K562 (cell line): Measurements from ENCODE around the gene MDM4. TPM values are rescaled to one million over a fixed set of nuclear protein-coding genes. Genes with fewer than 3 reads are reported as not detected.

Experiments
- ATAC-seq: fragments of 200-7000 bp; cut with Tn5 transposase; 3 replicates; pipeline ENCODE4 v1.9.1; 2020; ENCODE audit warnings: moderate library complexity
- BruUV-seq: library from RNA; stranded (reverse); fragments of 400-500 nt; replicated peaks from 2 replicates; lab custom pipeline; 2021; lab: Mats Ljungman, UMichigan
- CTCF ChIA-PET: fragments of 300-600 bp; formaldehyde crosslinking; extraction: SDS; loops from one replicate; lab custom pipeline; 2021; ENCODE audit warnings: low intra/inter-chr PET ratio; lab: Yijun Ruan, JAX
- POLR2A ChIA-PET: fragments of 300-600, 350-650 bp; sonication (Branson Sonifier 250); formaldehyde crosslinking; extraction: SDS; loops from one replicate; lab custom pipeline; 2021; ENCODE audit warnings: antibody characterized with exemption, inconsistent platforms; lab: Yijun Ruan, JAX
- DNase-seq, 4 experiments: peaks; one replicate each; pipeline versions ENCODE4 v3.0.0 to v3.0.0-alpha.2; 2011 to 2018; ENCODE audit warnings: low spot score in 3 of 4, mixed read lengths in 3 of 4; ENCODE audit errors: extremely low read depth in 1 of 4
- FAIRE-seq: peaks from 2 replicates; lab custom pipeline; 2011; peaks lifted over from hg19 to GRCh38; lab: Jason Lieb, UNC
- H2AFZ ChIP-seq: 2 replicates; pipeline ENCODE4 v1.6.0; 2011; ENCODE audit warnings: low read depth, low read length, control low read depth, inconsistent platforms
- H3K27ac ChIP-seq: fragments of 200-600 bp; 3 replicates; pipeline ENCODE4 v1.8.0; 2011; ENCODE audit warnings: low read depth, mild to moderate bottlenecking, control low read depth, inconsistent platforms, low read length, moderate library complexity, mixed read lengths; ENCODE audit errors: extremely low read depth
- H3K27me3 ChIP-seq, 2 experiments: fragments of 300-600 bp in 1 of 2; 2 replicates in 1 of 2; 3 replicates in 1 of 2; pipeline versions ENCODE4 v1.6.0 to v1.8.0; 2011; ENCODE audit warnings: inconsistent platforms in 2 of 2, low read length in 2 of 2, mild to moderate bottlenecking in 1 of 2, mixed read lengths in 1 of 2, moderate library complexity in 1 of 2; ENCODE audit not compliant: control insufficient read depth in 2 of 2, insufficient read depth in 2 of 2
- H3K36me3 ChIP-seq: fragments of 300-600 bp; 3 replicates; pipeline ENCODE4 v1.8.0; 2011; ENCODE audit warnings: mild to moderate bottlenecking, low read length, inconsistent platforms; ENCODE audit not compliant: control insufficient read depth, insufficient read depth
- H3K4me1 ChIP-seq, 2 experiments: fragments of 200-600 bp in 1 of 2; replicated peaks in 1 of 2; 2 replicates in 1 of 2; 3 replicates in 1 of 2; pipeline versions ENCODE4 v1.5.1 to v1.8.0; 2011; ENCODE audit warnings: inconsistent platforms in 2 of 2, low read length in 2 of 2, mild to moderate bottlenecking in 1 of 2, mixed read lengths in 1 of 2, moderate library complexity in 1 of 2; ENCODE audit not compliant: control insufficient read depth in 2 of 2, insufficient read depth in 2 of 2
- H3K4me2 ChIP-seq: 2 replicates; pipeline ENCODE4 v1.6.1; 2011; ENCODE audit warnings: low read length, control low read depth, inconsistent platforms, mixed read lengths; ENCODE audit not compliant: insufficient read depth
- H3K4me3 ChIP-seq: fragments of 200-600 bp; sonication (generic), shearing (Covaris generic); 2 replicates; pipeline ENCODE4 v1.5.1; 2016; ENCODE audit warnings: control low read depth, inconsistent platforms
- H3K79me2 ChIP-seq: fragments of 200-600 bp; 3 replicates; pipeline ENCODE4 v1.8.0; 2011; ENCODE audit warnings: low read length, inconsistent platforms; ENCODE audit not compliant: control insufficient read depth, insufficient read depth
- H3K9ac ChIP-seq, 2 experiments: 2 replicates each; pipeline versions ENCODE4 v1.6.0 to v1.6.1; 2011; ENCODE audit warnings: low read depth in 2 of 2, low read length in 2 of 2, control low read depth in 1 of 2, inconsistent platforms in 1 of 2, mild to moderate bottlenecking in 1 of 2, mixed read lengths in 1 of 2; ENCODE audit not compliant: insufficient read depth in 1 of 2
- H3K9me1 ChIP-seq: one replicate; pipeline ENCODE4 v1.6.0; 2011; ENCODE audit warnings: inconsistent platforms, mild to moderate bottlenecking, low read length, moderate library complexity; ENCODE audit not compliant: control insufficient read depth, insufficient read depth
- H3K9me3 ChIP-seq: replicated peaks from 2 replicates; pipeline ENCODE4 v1.5.1; 2011; ENCODE audit warnings: low read depth, low read length, inconsistent platforms; ENCODE audit not compliant: control insufficient read depth, insufficient read depth
- H4K20me1 ChIP-seq: replicated peaks from 2 replicates; pipeline ENCODE4 v1.6.1; 2011; ENCODE audit warnings: low read length, inconsistent platforms, mixed read lengths; ENCODE audit not compliant: control insufficient read depth, insufficient read depth
- ARID2 ChIP-seq: fragments of 450-650 bp; IDR thresholded peaks from 2 replicates; pipeline ENCODE4 v1.6.1; 2017; ENCODE audit warnings: antibody characterized with exemption, mild to moderate bottlenecking
- GTF2F1 ChIP-seq: IDR thresholded peaks from 2 replicates; pipeline ENCODE4 v1.6.1; 2011; ENCODE audit warnings: low read depth, low read length, improper control_type of control experiment
- SNRNP70 ChIP-seq: fragments of 200-400 bp; formaldehyde crosslinking; optimal IDR thresholded peaks from 2 replicates; pipeline ENCODE3; 2017; ENCODE audit warnings: low read depth, low read length
- TAF7 ChIP-seq: fragments of 450-650 bp; IDR thresholded peaks from 2 replicates; pipeline ENCODE4 v1.6.1; 2016; ENCODE audit warnings: missing genetic modification characterization, missing compliant biosample characterization
- ZNF347 ChIP-seq: fragments of 450-650 bp; formaldehyde crosslinking; IDR thresholded peaks from 2 replicates; pipeline ENCODE4 v1.4.0; 2020; ENCODE audit warnings: low read depth, mild to moderate bottlenecking, moderate library complexity
- WGBS: fragments of 100-300 bp; shearing (Covaris generic); methylation state at CpG from one replicate; pipeline ENCODE4 v1.1.6; 2016; ENCODE audit warnings: low coverage, mixed read lengths; ENCODE audit not compliant: insufficient coverage; ENCODE audit errors: missing lambda C conversion rate; 5-methylcytosine and 5-hydroxymethylcytosine counted together
- in situ Hi-C: fragments of 300-500 bp; cut with MboI; formaldehyde crosslinking; loops from 4 replicates; pipeline ENCODE4 v1.15.0; 2018; ENCODE audit warnings: inconsistent platforms, mixed read lengths
- intact Hi-C: fragments of 100-400 bp; cut with micrococcal nuclease; formaldehyde crosslinking; loops from 2 replicates; pipeline ENCODE4 v1.14.2; 2022
- polyA plus RNA-seq, 8 experiments: library from polyadenylated mRNA; depleted of rRNA in 4 of 8; stranded (reverse) in 5 of 8; unstranded in 3 of 8; fragments of >200 nt; fragmentation: Nextera tagmentation in 2 of 8; fragmentation: Illumina TruSeq in 1 of 8; extraction: Ambion mirVana in 2 of 8; extraction: Trizol in 1 of 8; gene quantifications; 2 replicates each; pipeline versions ENCODE4 v1.2.1 to v1.2.3, GENCODE V29; 2011 to 2014; ENCODE audit warnings: inconsistent platforms in 1 of 8, missing spikeins in 1 of 8
- total RNA-seq, 7 experiments: library from RNA; depleted of rRNA in 6 of 7; stranded (reverse); fragments of >200 nt in 6 of 7; fragmentation: Illumina TruSeq in 2 of 7; extraction: Trizol in 2 of 7; gene quantifications; 2 replicates each; pipeline versions ENCODE4 v1.2.1 to v1.2.3, GENCODE V29; 2011 to 2021; ENCODE audit warnings: low replicate concordance in 1 of 7

The MDM4 gene
- total and polyA plus RNA-seq, 9 of the 15 experiments (the other 6 are each of a cell fraction or from before 2014, with no cell fraction given): 3.3 to 61.7 (median 21.2) TPM

- no peaks in the 10 kb centered on the region for H3K9me3 ChIP-seq
- no peaks in the 10 kb centered on the region for H4K20me1 ChIP-seq
- FAIRE-seq: no peak
- no peaks in the 10 kb centered on the region for H3K36me3 ChIP-seq
- H2AFZ ChIP-seq: no peak overlapping the region
- TF ChIP-seq TAF7: no peak
- no peak for TF ChIP-seq GTF2F1
- no peak for TF ChIP-seq SNRNP70
- TF ChIP-seq ARID2: no peak
- TF ChIP-seq ZNF347: no peak
- H3K79me2 ChIP-seq: no peaks in the 10 kb centered on the region
- no peak for DNase-seq
- H3K27ac ChIP-seq: no peak overlapping the region
- ChIA-PET CTCF (no interaction called here), POLR2A (interaction anchor here (0.6 to 0.7 kb wide), 3 partner anchors 10 to 81 kb away, joined by 3 to 4 read pairs (median 3); no protein-coding TSS in a partner anchor)
- no peaks in the 10 kb centered on the region for H3K9me1 ChIP-seq
- H3K4me1 ChIP-seq: peaks cover 0 to 4% of the 10 kb centered on the region in 2 experiments; a peak in 1 of 5 replicates
- no peak for ATAC-seq
- intact Hi-C loops: no loop called here
- H3K4me2 ChIP-seq: no peak overlapping the region
- 10% methylated on average over 8 of the region's 8 CpGs for WGBS
- no peak overlapping the region for H3K4me3 ChIP-seq
- in situ Hi-C loops: no loop called here
- BruUV-seq: no TSS peak
- H3K9ac ChIP-seq: no peak overlapping the region
- H3K27me3 ChIP-seq: peaks cover 25 to 59% of the 10 kb centered on the region in 2 experiments
Measured at GRCh38 chr1:204589409-204590038, 73.3 kb downstream of the MDM4 start.
